Nephron (organoid): ENCODE measurements around the gene UBE4B.

Source experiments
- H3K27ac Mint-ChIP-seq, 3 experiments: 2 replicates each; pipeline ENCODE4 v1.8.0; 2020; ENCODE audit warnings: mixed read lengths in 3 of 3, mild to moderate bottlenecking in 2 of 3, moderate library complexity in 1 of 3
- H3K27me3 Mint-ChIP-seq: 2 replicates; pipeline ENCODE4 v1.8.0; 2021; ENCODE audit warnings: low read depth, mild to moderate bottlenecking, moderate library complexity, mixed read lengths
- H3K36me3 Mint-ChIP-seq: 2 replicates; pipeline ENCODE4 v1.8.0; 2020; ENCODE audit warnings: low read depth, mixed read lengths
- H3K4me1 Mint-ChIP-seq: 2 replicates; pipeline ENCODE4 v1.8.0; 2020; ENCODE audit warnings: mixed read lengths
- H3K4me3 Mint-ChIP-seq, 3 experiments: 2 replicates each; pipeline ENCODE4 v1.8.0; 2020; ENCODE audit warnings: mild to moderate bottlenecking in 3 of 3, mixed read lengths in 3 of 3, moderate library complexity in 2 of 3
- H3K9me3 Mint-ChIP-seq: 2 replicates; pipeline ENCODE4 v1.8.0; 2020; ENCODE audit warnings: mixed read lengths
- TF ChIP-seq, protein P1 (sequence below), 3 experiments: fragments of 200-600 bp; sonication (generic); IDR thresholded peaks; one replicate each; pipeline ENCODE4 v1.5.0; 2021; ENCODE audit warnings: antibody characterized with exemption in 3 of 3; ENCODE audit not compliant: unreplicated experiment in 3 of 3

UBE4B gene

DNA sequence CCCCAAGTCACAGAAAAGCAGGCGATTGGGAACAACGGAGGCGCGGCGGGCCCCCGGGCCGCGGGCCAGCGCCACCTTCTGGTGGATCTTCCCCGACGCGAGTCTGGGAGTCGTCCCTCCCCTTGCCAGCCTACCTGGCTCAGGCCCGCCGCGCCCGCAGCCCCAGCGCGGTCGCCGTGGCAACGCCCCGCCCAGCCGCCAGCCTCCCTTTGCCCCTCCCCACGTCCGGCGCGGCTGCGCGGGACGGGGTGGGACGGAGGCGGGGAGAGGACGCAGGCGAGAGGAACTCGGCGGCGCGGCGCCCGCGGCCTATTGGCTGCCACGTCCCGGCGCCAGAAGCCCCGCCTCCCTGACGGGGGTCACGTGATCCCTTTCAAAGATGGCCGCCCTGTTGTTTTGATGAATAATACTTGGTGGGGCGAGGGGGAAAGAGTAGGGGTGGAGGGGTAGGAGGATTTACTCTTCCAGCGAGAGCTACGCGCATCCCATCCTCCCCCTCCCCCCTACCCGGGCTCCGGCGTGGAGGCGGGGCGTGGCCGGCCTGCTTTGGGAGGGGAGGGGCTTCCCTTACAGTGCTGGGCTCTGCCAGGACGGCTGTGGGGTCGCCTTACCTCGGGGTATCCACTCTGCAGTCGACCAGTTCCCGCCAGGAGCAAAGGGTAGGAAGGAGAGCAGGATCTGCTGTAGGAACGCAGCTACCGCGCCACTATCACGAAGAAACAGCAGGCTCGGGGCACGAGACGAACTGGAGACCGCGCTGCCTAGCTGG lies at the start of gene UBE4B:
Gene UBE4B, plus strand, starts transcription at position 369 of the 769 bp plus-strand sequence. CDS start 713 bp downstream, outside the sequence.
- Mint-ChIP-seq H3K9me3 (no peaks in the 10 kb centered on the region), H3K4me3 (peak within 1 kb of the TSS; percentile 94 to 100 (median 95)), H3K27me3 (no peaks in the 10 kb centered on the region), H3K36me3 (peaks cover 6% of the 10 kb centered on the region), H3K4me1 (peaks cover 32% of the 10 kb centered on the region), H3K27ac (peak within 1 kb of the TSS; percentile 88 to 99 (median 91))
- TF ChIP-seq, protein P1, sequence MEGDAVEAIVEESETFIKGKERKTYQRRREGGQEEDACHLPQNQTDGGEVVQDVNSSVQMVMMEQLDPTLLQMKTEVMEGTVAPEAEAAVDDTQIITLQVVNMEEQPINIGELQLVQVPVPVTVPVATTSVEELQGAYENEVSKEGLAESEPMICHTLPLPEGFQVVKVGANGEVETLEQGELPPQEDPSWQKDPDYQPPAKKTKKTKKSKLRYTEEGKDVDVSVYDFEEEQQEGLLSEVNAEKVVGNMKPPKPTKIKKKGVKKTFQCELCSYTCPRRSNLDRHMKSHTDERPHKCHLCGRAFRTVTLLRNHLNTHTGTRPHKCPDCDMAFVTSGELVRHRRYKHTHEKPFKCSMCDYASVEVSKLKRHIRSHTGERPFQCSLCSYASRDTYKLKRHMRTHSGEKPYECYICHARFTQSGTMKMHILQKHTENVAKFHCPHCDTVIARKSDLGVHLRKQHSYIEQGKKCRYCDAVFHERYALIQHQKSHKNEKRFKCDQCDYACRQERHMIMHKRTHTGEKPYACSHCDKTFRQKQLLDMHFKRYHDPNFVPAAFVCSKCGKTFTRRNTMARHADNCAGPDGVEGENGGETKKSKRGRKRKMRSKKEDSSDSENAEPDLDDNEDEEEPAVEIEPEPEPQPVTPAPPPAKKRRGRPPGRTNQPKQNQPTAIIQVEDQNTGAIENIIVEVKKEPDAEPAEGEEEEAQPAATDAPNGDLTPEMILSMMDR (IDR thresholded peaks at IDR 0.05; ENCODE audit: unreplicated experiment in 3 of 3): peak; percentile 87 to 95 (median 87)

DNA sequence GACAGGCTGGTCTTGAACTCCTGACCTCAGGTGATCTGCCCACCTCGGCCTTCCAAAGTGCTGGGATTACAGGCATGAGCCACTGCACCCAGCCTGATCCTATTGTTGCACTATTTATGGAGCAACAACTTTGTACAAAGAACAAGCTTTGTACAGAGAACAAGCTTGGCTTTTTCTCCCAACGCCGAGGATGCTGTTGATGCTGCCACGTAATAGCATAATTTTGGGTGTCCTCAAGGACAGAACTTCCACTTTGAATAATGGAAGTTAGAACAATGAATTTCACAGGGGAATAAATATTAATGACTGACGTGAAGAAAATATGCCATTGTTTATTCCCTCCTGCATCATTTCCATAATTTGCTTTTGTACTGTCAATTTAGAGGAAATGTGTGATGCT lies 48.5 kb upstream of the UBE4B start:
- no peaks in the 10 kb centered on the region for H3K9me3 Mint-ChIP-seq
- TF ChIP-seq, protein P1 (IDR thresholded peaks at IDR 0.05; ENCODE audit: unreplicated experiment in 3 of 3): no peak
- H3K27me3 Mint-ChIP-seq: no peaks in the 10 kb centered on the region
- H3K4me1 Mint-ChIP-seq: no peaks in the 10 kb centered on the region
- H3K36me3 Mint-ChIP-seq: peaks cover 15% of the 10 kb centered on the region
- no peak overlapping the region for H3K27ac Mint-ChIP-seq
- no peak overlapping the region for H3K4me3 Mint-ChIP-seq

GRCh38 chr1:9985001-9985400 lies 47.8 kb upstream of the UBE4B start:
- Mint-ChIP-seq H3K27me3 (no peaks in the 10 kb centered on the region), H3K4me1 (no peaks in the 10 kb centered on the region), H3K27ac (no peak overlapping the region), H3K4me3 (no peak overlapping the region), H3K9me3 (no peaks in the 10 kb centered on the region), H3K36me3 (peaks cover 15% of the 10 kb centered on the region)
- TF ChIP-seq, protein P1 (IDR thresholded peaks at IDR 0.05; ENCODE audit: unreplicated experiment in 3 of 3): no peak

GRCh38 chr1:9989773-9990172 lies 43.0 kb upstream of the UBE4B start:
- H3K4me1 Mint-ChIP-seq: no peaks in the 10 kb centered on the region
- H3K27ac Mint-ChIP-seq: no peak overlapping the region
- H3K27me3 Mint-ChIP-seq: peaks cover 21% of the 10 kb centered on the region
- H3K36me3 Mint-ChIP-seq: no peaks in the 10 kb centered on the region
- H3K4me3 Mint-ChIP-seq: no peak overlapping the region
- no peaks in the 10 kb centered on the region for H3K9me3 Mint-ChIP-seq
- TF ChIP-seq, protein P1 (IDR thresholded peaks at IDR 0.05; ENCODE audit: unreplicated experiment in 3 of 3): no peak

DNA sequence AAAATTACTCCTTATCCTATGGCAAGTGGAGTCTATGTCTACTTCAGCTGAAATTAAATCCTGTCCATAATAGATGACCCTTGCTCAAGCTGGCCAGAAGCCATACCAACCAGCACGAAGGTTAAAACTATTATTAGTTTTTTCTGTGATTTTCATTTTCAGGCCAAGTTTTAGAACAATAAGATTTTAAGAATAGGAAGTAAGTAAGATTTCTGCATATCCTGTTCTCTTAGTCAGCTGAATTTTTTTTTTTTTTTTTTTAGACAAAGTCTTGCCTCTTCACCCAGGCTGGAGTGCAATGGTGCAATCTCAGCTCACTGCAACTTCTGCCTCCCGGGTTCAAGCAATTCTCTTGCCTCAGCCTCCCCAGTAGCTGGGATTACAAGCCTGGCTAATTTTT lies 41.8 kb upstream of the UBE4B start:
- no peaks in the 10 kb centered on the region for H3K9me3 Mint-ChIP-seq
- H3K4me3 Mint-ChIP-seq: no peak overlapping the region
- TF ChIP-seq, protein P1 (IDR thresholded peaks at IDR 0.05; ENCODE audit: unreplicated experiment in 3 of 3): no peak
- peaks cover 24% of the 10 kb centered on the region for H3K27me3 Mint-ChIP-seq
- H3K36me3 Mint-ChIP-seq: no peaks in the 10 kb centered on the region
- H3K4me1 Mint-ChIP-seq: no peaks in the 10 kb centered on the region
- H3K27ac Mint-ChIP-seq: no peak overlapping the region

DNA sequence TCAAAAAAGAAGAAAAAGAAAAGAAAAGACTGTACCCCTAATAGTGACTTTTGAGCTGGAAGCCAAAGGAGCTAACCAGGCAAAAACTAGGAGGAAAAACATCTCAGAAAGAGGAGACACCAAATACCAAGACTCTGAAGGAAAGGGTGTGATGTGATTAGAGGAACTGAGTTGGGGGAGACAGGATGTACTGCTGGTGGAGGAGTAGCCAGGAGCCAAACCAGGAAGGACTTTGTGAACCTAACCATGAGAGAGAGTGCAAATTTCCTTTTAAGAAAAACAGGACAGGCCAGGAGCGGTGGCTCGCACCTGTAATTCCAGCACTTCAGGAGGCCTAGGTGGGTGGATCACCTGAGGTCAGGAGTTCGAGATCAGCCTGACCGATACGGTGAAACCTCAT lies 39.8 kb upstream of the UBE4B start:
- Mint-ChIP-seq H3K27me3 (peaks cover 42% of the 10 kb centered on the region), H3K27ac (no peak overlapping the region), H3K36me3 (no peaks in the 10 kb centered on the region), H3K4me1 (peaks cover 5% of the 10 kb centered on the region), H3K4me3 (no peak overlapping the region), H3K9me3 (no peaks in the 10 kb centered on the region)
- TF ChIP-seq, protein P1 (IDR thresholded peaks at IDR 0.05; ENCODE audit: unreplicated experiment in 3 of 3): no peak
